GM12864 (cell line): ENCODE data around the gene ATP1A4.

Experiments
- DNase-seq: peaks from one replicate; pipeline ENCODE4 v3.0.0-alpha.2; 2011; ENCODE audit warnings: low read depth
- H3K4me3 ChIP-seq: 2 replicates; pipeline ENCODE4 v1.5.1; 2011; ENCODE audit warnings: mild to moderate bottlenecking, low read depth, low read length, control low read depth
- CTCF ChIP-seq: IDR thresholded peaks from 2 replicates; pipeline ENCODE4 v1.5.1; 2011; ENCODE audit warnings: low read depth, mild to moderate bottlenecking, moderate library complexity, low read length, control low read depth, inconsistent platforms; ENCODE audit errors: missing control alignments

The ATP1A4 gene

GRCh38 chr1:160133990-160134770, 17.2 kb upstream of the ATP1A4 start:
- no peak for DNase-seq
- TF ChIP-seq CTCF, result no peak
- H3K4me3 ChIP-seq, result no peak overlapping the region

DNA sequence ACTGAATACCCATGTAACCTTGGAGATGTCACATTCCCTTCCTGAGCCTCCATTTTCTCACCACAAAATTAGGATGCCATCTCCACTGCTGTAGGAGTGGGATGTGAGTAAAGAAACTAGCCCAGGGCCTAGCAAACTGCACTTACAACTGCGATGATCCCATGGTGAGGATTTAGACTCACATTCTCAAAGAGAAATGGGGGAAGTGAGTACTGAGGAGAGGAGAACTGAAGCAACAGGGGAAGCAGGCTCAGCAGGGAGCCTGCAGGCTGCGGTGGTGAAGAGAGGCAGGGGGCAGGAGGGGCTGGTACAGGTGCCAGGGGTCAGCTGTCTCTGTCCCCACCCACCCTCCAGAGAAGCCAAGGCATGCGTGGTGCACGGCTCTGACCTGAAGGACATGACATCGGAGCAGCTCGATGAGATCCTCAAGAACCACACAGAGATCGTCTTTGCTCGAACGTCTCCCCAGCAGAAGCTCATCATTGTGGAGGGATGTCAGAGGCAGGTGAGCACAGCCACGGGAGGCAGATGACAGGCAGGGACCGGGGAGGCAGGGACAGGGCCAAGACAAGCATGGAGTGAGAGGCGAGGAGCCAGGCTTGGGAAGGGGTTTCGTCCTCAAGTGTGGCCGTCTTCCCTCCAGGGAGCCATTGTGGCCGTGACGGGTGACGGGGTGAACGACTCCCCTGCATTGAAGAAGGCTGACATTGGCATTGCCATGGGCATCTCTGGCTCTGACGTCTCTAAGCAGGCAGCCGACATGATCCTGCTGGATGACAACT, 16.4 kb upstream of the ATP1A4 start:
- TF ChIP-seq CTCF, result no peak
- no peak for DNase-seq
- no peak overlapping the region for H3K4me3 ChIP-seq

- no peak for DNase-seq
- no peak overlapping the region for H3K4me3 ChIP-seq
- TF ChIP-seq CTCF, result no peak
Measured at GRCh38 chr1:160136121-160136925, 15.1 kb upstream of the ATP1A4 start.

DNA sequence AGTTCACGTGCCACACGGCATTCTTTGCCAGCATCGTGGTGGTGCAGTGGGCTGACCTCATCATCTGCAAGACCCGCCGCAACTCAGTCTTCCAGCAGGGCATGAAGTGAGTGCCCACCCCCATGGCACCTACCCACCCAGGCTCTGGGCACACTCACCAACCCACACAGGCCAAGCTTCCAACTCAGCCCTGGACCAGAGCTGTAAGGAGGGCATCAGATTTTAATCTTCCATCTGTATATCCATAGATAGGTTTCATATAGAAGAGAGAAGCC, 14.5 kb upstream of the ATP1A4 start:
- TF ChIP-seq CTCF, result no peak
- H3K4me3 ChIP-seq, result no peak overlapping the region
- DNase-seq, result no peak

- TF ChIP-seq CTCF, result no peak
- no peak for DNase-seq
Measured at GRCh38 chr1:160137216-160137862, 14.1 kb upstream of the ATP1A4 start.

GRCh38 chr1:160139840-160140239, 11.6 kb upstream of the ATP1A4 start:
- DNase-seq, result no peak
- H3K4me3 ChIP-seq, result no peak overlapping the region
- no peak for TF ChIP-seq CTCF

More at GRCh38 chr1:160137216-160137862, 14.1 kb upstream of the ATP1A4 start:
- H3K4me3 ChIP-seq, result no peak overlapping the region
